Neural cell (in vitro differentiated cells): Measurements from ENCODE around the gene USP6NL.

Experiments
- EP300 ChIP-seq: fragments of 450-650 bp; conservative IDR thresholded peaks from 2 replicates; pipeline ENCODE4 v1.6.1; 2014; ENCODE audit warnings: antibody characterized with exemption, mild to moderate bottlenecking, moderate library complexity; ENCODE audit not compliant: poor library complexity, severe bottlenecking
- EZH2 ChIP-seq: fragments of 200-600, 300-800 bp; shearing (Covaris generic), sonication (generic); IDR thresholded peaks from 2 replicates; pipeline ENCODE4 v1.6.1; 2014; ENCODE audit warnings: antibody characterized with exemption, low read length, borderline replicate concordance, mild to moderate bottlenecking; ENCODE audit not compliant: insufficient read depth, poor library complexity, severe bottlenecking
- MXI1 ChIP-seq: fragments of 450-650 bp; conservative IDR thresholded peaks from 2 replicates; pipeline ENCODE4 v1.6.1; 2014; ENCODE audit warnings: antibody characterized with exemption, mild to moderate bottlenecking; ENCODE audit not compliant: poor library complexity, severe bottlenecking
- POLR2AphosphoS5 ChIP-seq: IDR thresholded peaks from 2 replicates; pipeline ENCODE4 v1.6.1; 2012
- TAF1 ChIP-seq: IDR thresholded peaks from 2 replicates; pipeline ENCODE4 v1.6.1; 2012; ENCODE audit warnings: low read depth
- TF ChIP-seq, protein P1 (sequence below): fragments of 450-650 bp; IDR thresholded peaks from 2 replicates; pipeline ENCODE4 v1.5.1; 2014; ENCODE audit warnings: antibody characterized with exemption, mild to moderate bottlenecking, moderate library complexity; ENCODE audit not compliant: poor library complexity, severe bottlenecking

DNA sequence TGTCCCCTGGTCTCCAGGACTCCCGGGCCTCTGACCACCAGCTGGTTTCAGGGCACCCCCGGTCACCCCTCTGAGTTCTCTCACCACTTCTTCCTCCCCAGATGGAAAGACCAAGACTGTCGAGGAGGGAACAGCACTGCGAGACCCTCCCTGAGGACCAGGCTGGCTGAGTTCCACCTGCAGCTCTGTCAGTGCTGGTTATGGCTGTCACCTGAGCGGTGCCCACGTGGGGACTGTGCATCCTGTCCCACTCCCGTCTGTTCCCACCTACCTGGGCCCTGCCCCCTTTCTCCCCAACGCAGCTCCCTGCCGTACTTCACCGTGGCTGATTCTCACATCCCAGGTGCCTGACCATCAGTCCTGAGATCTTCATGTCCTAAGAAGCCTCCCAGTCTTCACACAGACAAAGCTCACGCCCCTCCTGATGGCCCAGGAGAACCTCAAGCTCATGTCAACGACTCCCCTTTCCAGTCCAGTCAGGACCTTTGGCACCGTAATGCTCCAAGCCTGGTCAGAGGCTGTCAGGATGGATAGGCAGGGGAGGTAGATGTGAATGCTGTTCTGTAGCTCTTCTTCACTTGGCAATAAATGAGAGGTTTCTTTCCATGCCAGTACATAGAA, 159.7 kb downstream of the USP6NL start:
- TF ChIP-seq TAF1 (no peak), EP300 (no peak), EZH2 (no peak), POLR2AphosphoS5 (no peak), MXI1 (no peak)
- TF ChIP-seq, protein P1, sequence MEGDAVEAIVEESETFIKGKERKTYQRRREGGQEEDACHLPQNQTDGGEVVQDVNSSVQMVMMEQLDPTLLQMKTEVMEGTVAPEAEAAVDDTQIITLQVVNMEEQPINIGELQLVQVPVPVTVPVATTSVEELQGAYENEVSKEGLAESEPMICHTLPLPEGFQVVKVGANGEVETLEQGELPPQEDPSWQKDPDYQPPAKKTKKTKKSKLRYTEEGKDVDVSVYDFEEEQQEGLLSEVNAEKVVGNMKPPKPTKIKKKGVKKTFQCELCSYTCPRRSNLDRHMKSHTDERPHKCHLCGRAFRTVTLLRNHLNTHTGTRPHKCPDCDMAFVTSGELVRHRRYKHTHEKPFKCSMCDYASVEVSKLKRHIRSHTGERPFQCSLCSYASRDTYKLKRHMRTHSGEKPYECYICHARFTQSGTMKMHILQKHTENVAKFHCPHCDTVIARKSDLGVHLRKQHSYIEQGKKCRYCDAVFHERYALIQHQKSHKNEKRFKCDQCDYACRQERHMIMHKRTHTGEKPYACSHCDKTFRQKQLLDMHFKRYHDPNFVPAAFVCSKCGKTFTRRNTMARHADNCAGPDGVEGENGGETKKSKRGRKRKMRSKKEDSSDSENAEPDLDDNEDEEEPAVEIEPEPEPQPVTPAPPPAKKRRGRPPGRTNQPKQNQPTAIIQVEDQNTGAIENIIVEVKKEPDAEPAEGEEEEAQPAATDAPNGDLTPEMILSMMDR: no peak
